Retinal pigment epithelial cell (primary cell): ENCODE measurements around the gene S100A6.

Source experiments
- DNase-seq: peaks from one replicate; pipeline ENCODE4 v3.0.0-alpha.2; 2010; ENCODE audit warnings: low read depth
- H3K4me3 ChIP-seq: 2 replicates; pipeline ENCODE4 v1.5.1; 2011; ENCODE audit warnings: mild to moderate bottlenecking, low read length, control low read depth, moderate library complexity
- TF ChIP-seq, protein P1 (sequence below): conservative IDR thresholded peaks from 2 replicates; pipeline ENCODE4 v1.5.1; 2011; ENCODE audit warnings: low read depth, low read length, control low read depth, inconsistent platforms

Gene S100A6

GRCh38 chr1:153495536-153495935, 40.3 kb downstream of the S100A6 start:
- no peak for DNase-seq
- H3K4me3 ChIP-seq = no peak overlapping the region
- TF ChIP-seq, protein P1, sequence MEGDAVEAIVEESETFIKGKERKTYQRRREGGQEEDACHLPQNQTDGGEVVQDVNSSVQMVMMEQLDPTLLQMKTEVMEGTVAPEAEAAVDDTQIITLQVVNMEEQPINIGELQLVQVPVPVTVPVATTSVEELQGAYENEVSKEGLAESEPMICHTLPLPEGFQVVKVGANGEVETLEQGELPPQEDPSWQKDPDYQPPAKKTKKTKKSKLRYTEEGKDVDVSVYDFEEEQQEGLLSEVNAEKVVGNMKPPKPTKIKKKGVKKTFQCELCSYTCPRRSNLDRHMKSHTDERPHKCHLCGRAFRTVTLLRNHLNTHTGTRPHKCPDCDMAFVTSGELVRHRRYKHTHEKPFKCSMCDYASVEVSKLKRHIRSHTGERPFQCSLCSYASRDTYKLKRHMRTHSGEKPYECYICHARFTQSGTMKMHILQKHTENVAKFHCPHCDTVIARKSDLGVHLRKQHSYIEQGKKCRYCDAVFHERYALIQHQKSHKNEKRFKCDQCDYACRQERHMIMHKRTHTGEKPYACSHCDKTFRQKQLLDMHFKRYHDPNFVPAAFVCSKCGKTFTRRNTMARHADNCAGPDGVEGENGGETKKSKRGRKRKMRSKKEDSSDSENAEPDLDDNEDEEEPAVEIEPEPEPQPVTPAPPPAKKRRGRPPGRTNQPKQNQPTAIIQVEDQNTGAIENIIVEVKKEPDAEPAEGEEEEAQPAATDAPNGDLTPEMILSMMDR = no peak

DNA sequence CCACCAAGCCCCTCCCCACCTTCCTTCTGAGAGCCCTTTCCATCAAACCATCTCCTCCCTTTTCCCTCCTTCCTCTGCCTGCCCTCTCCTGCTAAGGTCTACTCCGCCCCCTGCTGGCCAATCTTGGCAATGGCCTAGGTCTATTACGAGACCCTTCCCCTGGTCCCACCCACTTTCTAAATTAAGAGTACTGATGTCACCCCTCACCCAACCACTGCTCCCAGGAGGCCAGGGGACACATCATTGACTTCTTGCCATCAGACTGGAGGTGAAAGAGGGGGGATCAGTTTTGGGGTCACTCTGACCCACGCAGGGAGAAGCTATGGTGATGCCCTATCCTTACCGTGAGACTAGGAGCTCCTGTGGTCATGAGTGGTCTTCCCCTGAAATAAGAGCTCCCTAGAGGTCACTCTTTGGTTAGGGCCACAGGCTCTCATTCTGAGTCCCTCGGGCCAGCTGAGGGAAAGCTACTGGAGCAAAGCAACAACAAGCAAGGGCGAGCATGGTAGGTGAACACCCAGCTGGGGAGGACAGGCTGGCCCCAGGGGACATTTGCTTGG, 40.7 kb downstream of the S100A6 start:
- TF ChIP-seq, protein P1 = peak; percentile 95
- DNase-seq = no peak
- no peak overlapping the region for H3K4me3 ChIP-seq

DNA sequence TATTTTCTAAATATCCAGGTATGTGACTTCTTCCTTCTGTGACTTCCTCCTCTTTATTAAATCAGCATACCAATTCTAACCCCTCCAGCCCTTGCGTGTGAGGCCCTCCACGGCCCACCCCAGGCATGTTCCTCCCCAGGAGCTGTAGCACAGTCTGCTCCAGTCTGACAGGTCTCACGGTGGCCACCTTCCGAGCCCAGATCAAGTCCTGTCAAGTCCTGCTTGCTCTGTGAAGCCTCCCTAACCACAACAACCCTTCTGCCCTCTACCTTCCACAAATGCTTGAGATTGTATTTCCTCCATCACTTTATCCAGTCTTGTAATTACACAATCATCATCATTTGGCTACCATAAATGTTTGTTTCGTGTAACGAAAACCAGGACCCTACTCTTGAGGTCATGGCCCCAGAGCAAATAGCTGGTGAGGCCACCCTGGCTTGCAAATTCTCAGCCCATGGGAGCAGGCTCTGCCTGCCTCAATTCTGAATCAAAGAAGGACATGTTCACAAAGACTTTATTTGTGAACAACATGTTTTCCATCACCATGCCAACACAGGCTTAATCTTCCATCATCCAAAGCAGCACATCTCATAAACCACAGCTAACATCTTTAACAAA, 42.3 kb downstream of the S100A6 start:
- no peak for DNase-seq
- TF ChIP-seq, protein P1 = no peak
- no peak overlapping the region for H3K4me3 ChIP-seq

GRCh38 chr1:153490272-153491051, 45.3 kb downstream of the S100A6 start:
- TF ChIP-seq, protein P1 = no peak
- no peak overlapping the region for H3K4me3 ChIP-seq
- DNase-seq = peak; percentile 70

- DNase-seq = peak; percentile 31
Measured at GRCh38 chr1:153488731-153489130, 47.1 kb downstream of the S100A6 start.

GRCh38 chr1:153487707-153488106, 48.1 kb downstream of the S100A6 start:
- TF ChIP-seq, protein P1 = no peak

More at GRCh38 chr1:153488731-153489130, 47.1 kb downstream of the S100A6 start:
- TF ChIP-seq, protein P1 = no peak
- H3K4me3 ChIP-seq = no peak overlapping the region

More at GRCh38 chr1:153487707-153488106, 48.1 kb downstream of the S100A6 start:
- no peak overlapping the region for H3K4me3 ChIP-seq
- DNase-seq = no peak
